NCI-H1048 (cell line): Measurements from ENCODE around the gene TNS3.

Experiments
- DNase-seq: peaks from one replicate; lab custom pipeline; 2025; lab: John Stamatoyannopoulos, UW

TNS3 gene

DNA sequence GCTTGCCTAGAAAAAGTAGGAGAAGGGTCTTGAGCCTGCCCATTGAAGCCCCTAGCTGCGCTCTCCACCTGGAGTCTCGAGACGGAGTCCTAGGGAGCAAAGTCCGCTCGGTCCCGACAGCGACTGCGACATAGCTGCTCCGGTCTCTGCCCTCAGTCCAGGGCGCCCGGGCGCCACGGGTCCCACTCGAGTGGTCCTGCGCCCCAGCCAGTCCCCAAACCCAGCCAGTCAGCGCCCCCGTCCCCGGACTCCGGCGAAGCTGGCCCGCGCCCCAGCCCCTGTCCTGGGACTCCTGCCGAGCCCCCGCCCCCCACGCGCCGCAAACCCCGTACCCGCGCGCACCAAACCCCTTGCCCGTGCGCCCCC is 490 bp downstream of the TNS3 start:
- no peak for DNase-seq

- no peak for DNase-seq
Measured at GRCh38 chr7:47580811-47581331, 1.0 kb downstream of the TNS3 start.

GRCh38 chr7:47580175-47580706 is 1.7 kb downstream of the TNS3 start:
- DNase-seq: no peak

DNA sequence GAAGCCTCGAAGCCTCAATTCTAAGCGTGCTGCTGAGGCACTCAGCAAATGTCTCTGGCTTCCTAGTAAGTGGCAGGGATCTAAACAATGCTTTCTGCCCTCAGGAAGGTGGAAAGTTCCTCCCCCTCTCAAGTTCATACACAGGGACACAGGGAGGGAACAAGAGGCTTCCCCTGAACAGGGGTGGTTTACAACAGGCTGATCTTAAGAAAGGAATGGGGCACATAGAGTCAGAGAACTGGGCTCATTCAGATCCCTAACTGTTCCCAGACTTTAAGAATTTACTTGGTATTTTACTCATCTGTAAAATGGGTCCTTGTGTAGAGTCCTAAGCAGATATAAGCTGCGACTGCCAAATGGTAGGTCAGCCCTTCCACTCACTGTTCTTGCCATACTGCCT is 2.5 kb downstream of the TNS3 start:
- no peak for DNase-seq

GRCh38 chr7:47578579-47579270 is 3.2 kb downstream of the TNS3 start:
- no peak for DNase-seq

DNA sequence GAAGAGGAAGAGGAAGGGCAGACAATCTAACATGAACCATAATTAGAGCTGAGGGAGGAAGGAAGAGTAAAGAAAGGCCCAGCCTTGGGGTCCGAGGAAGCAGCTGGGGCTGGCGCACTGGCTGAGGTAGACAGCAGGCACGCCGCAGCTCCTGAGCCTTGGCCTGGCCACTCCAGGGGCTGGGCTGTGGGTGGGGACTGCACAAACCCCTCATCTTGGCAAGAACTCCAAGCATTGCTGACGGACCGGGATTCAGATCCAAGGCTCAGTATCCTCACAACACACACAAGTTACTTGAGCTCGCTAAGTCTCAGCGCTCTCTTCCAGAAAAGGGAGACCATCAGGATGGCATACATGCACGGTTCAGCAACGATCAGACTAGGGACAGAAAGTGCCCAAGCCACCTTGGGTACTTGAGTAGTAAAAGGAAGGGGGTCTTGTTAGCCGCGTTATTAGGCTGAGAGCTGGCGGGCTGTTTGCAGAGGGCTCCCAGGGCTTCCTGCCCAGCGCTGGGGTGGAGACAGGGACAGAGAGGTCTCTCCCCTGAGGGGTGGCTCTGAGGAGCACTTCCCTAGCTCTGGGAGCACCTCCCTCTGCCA is 4.5 kb downstream of the TNS3 start:
- no peak for DNase-seq

DNA sequence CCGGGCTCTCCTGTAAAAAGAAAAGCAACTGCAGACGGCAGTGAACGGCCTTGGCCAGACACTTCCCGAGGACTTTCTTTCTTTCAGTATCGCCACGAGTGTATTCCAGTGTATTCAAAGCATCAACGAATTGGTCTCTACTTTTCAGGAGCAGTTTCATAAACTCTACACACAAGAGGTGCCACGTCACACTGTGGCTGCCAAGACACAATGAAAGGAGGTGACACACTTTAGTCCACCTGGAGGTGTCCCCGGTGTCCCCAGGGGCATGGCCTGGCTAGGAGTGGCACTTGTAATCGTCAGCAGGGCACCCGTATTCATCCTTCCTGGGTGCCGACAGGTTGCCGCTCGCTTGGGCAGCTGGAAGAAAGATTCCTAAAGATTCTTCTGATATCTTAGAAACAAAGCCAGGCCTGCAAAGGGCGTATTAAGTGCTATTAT is 5.0 kb downstream of the TNS3 start:
- no peak for DNase-seq

- DNase-seq: peak; percentile 16
Measured at GRCh38 chr7:47576031-47576865, 5.7 kb downstream of the TNS3 start.

DNA sequence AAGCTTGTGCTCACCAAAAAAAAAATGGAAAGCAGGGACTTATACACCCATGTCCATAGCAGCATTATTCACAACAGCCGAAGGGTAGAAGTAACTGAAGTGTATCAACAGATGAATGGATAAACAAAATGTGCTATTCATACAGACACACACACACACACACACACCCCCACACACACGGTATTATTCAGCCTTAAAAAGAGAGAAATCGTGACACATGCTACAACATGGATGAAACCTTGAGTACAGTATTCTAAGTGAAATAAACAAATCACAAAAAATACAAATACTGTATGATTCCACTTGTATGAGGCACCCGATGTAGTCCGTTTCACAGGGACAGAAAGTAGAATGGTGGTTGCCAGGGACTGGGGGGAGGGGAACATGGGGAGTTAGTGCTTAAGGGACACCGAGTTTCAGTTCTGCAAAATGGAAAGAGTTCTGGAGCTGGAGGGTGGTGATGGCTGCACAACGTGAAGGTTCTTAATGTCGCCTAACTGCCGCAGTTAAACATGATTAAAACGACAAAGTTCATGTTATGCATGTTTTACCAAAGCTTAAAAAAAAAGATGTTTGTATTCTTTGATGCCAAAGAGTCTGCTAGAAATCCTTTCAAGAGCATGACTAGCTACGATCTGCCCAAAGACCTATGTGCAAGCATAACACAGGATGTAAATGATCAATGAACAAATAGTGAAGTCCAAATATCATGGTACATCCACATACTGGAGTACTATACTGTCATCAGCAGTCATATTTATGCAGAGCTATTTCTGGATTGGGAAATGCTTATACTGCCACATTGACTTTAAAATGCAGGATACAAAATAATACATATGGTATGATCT is 7.2 kb downstream of the TNS3 start:
- DNase-seq: no peak

GRCh38 chr7:47573758-47574481 is 8.0 kb downstream of the TNS3 start:
- DNase-seq: no peak

DNA sequence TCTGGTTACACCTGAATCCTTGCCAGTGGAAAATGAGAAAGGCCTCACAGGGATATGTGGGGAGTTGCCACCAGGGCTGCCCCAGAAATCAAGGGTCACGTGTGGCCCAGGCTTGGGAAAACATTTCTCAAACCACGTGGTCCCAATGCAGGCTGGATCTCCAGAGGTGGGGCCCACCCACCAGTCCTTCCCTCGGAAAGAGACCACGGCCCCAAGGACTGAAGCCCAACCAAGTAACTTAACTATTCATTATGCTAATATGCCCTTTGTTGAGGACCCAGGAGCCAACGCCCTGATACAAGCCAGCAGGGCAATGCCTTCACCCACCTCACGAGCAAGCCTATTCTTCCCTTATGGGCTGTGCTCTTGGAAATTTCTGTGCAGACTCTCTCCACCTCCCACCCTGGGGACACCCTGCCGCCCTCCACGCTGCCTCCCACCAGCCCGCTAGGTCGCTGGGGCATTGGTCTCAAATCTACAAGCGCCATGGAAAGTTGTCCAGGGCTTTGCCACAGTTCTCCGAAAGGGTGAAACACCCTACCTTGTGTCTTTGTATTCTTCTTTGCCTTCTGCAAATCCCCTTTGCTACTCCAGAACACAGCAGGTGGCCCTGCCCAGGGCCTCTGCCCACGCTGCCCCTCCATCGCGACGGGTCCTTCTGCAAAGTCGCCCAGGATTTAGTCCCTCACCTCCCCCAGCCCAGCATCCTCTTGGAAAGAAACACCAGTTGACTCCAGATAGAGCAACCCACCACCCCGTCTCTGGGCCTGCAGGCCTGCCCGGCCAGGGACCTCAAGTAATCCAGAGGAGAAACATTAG is 8.8 kb downstream of the TNS3 start:
- no peak for DNase-seq

GRCh38 chr7:47572094-47572445 is 9.8 kb downstream of the TNS3 start:
- DNase-seq: no peak

- DNase-seq: no peak
Measured at GRCh38 chr7:47571331-47572093, 10.4 kb downstream of the TNS3 start.

- DNase-seq: no peak
Measured at GRCh38 chr7:47570649-47571050, 11.3 kb downstream of the TNS3 start.

- DNase-seq: no peak
Measured at GRCh38 chr7:47568547-47568946, 13.4 kb downstream of the TNS3 start.

GRCh38 chr7:47568056-47568455 is 13.9 kb downstream of the TNS3 start:
- no peak for DNase-seq

- no peak for DNase-seq
Measured at GRCh38 chr7:47565640-47566250, 16.2 kb downstream of the TNS3 start.

DNA sequence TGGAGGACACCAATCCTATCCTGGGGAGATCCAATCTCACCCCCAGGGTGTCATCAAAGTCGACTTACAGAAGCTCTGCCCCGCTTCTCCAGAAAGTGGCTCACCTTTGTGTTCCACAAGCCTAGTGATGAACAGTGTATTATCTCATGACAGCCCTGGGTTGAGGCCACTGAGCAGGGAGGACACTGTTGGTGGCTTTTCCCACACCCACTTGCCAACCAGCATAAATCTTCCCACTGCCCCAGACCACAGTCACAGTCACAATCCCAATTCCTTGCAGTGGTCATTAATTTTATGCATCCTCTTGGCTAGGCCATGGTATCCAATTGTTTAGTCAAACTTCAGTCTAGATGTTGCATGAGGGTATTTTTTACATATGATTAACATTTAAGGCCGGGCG is 18.4 kb downstream of the TNS3 start:
- DNase-seq: no peak
